Calu3 (cell line): Measurements from ENCODE around the gene FASTKD1. TPM values are rescaled to one million over a fixed set of nuclear protein-coding genes. Genes with fewer than 3 reads are reported as not detected.

ENCODE experiments used
- Bru-seq: library from RNA; stranded (reverse); fragments of 400-500 nt; gene quantifications from one replicate; lab custom pipeline; 2021; lab: Mats Ljungman, UMichigan
- BruChase-seq, 2 experiments: library from RNA; stranded (reverse); fragments of 400-500 nt; gene quantifications; one replicate each; lab custom pipeline; 2021; lab: Mats Ljungman, UMichigan
- BruUV-seq: library from RNA; stranded (reverse); fragments of 400-500 nt; replicated peaks from 2 replicates; lab custom pipeline; 2021; lab: Mats Ljungman, UMichigan
- CTCF ChIA-PET: fragments of 300-600 bp; sonication (Branson Sonifier 250); formaldehyde crosslinking; loops from one replicate; lab custom pipeline; 2022; ENCODE audit warnings: antibody characterized with exemption; lab: Charles Lee
- DNase-seq: peaks from one replicate; pipeline ENCODE4 v3.0.0; 2022
- H3K27ac Mint-ChIP-seq: one replicate; pipeline ENCODE4 v1.8.0; 2022; ENCODE audit warnings: mixed read lengths; ENCODE audit not compliant: unreplicated experiment
- H3K27me3 Mint-ChIP-seq: one replicate; pipeline ENCODE4 v1.8.0; 2022; ENCODE audit warnings: mixed read lengths; ENCODE audit not compliant: unreplicated experiment
- H3K36me3 Mint-ChIP-seq: one replicate; pipeline ENCODE4 v1.8.0; 2022; ENCODE audit warnings: mild to moderate bottlenecking, moderate library complexity, mixed read lengths; ENCODE audit not compliant: insufficient read depth, unreplicated experiment
- H3K4me1 Mint-ChIP-seq: one replicate; pipeline ENCODE4 v1.8.0; 2022; ENCODE audit warnings: mild to moderate bottlenecking, low read depth, mixed read lengths; ENCODE audit not compliant: unreplicated experiment
- H3K4me3 Mint-ChIP-seq: one replicate; pipeline ENCODE4 v1.8.0; 2022; ENCODE audit warnings: mild to moderate bottlenecking, low read depth, moderate library complexity, mixed read lengths; ENCODE audit not compliant: unreplicated experiment
- H3K9me3 Mint-ChIP-seq: one replicate; pipeline ENCODE4 v1.8.0; 2022; ENCODE audit warnings: low read depth, mixed read lengths; ENCODE audit not compliant: unreplicated experiment
- intact Hi-C: fragments of 100-400 bp; cut with micrococcal nuclease; formaldehyde crosslinking; loops from one replicate; pipeline ENCODE4 v1.10.0; 2022; ENCODE audit not compliant: unreplicated experiment
- long read RNA-seq: library from polyadenylated mRNA; stranded (forward); transcript quantifications from one replicate; pipeline ENCODE4 v2.0.0, GENCODE V29; 2022
- total RNA-seq: library from RNA; stranded (reverse); gene quantifications from 2 replicates; pipeline ENCODE4 v1.2.3, GENCODE V29; 2022
- TF ChIP-seq, protein P1 (sequence below): fragments of 200-600 bp; IDR thresholded peaks from one replicate; pipeline ENCODE4 v1.8.0; 2022; ENCODE audit warnings: antibody characterized with exemption; ENCODE audit not compliant: unreplicated experiment

The FASTKD1 gene, protein sequence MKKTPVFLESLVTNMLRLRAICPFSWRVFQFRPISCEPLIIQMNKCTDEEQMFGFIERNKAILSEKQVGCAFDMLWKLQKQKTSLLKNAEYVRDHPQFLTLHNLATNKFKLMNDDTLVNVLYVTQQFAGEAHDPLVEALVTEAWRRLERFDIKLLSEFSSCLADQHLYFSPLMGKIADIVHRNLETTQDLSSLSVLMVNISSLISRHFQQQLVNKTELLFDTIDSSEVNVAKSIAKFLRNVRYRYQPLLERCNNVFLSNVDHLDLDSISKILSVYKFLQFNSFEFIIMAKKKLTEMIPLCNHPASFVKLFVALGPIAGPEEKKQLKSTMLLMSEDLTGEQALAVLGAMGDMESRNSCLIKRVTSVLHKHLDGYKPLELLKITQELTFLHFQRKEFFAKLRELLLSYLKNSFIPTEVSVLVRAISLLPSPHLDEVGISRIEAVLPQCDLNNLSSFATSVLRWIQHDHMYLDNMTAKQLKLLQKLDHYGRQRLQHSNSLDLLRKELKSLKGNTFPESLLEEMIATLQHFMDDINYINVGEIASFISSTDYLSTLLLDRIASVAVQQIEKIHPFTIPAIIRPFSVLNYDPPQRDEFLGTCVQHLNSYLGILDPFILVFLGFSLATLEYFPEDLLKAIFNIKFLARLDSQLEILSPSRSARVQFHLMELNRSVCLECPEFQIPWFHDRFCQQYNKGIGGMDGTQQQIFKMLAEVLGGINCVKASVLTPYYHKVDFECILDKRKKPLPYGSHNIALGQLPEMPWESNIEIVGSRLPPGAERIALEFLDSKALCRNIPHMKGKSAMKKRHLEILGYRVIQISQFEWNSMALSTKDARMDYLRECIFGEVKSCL
- total RNA-seq (26.0 and 27.0 TPM in 2 replicates), Bru-seq, nascent RNA (percentile 58 among the genes with signal in this experiment), BruChase-seq, experiment 1, labeled RNA remaining after a 6-hour chase (percentile 68 among the genes with signal in this experiment), BruChase-seq, experiment 2, labeled RNA remaining after a 2-hour chase (percentile 72 among the genes with signal in this experiment)
- long read RNA-seq, transcript FASTKD1-208 (3 exons, 541 nt), result major isoform, 8 of 23 reads
- long read RNA-seq, partial matches to known transcripts, result 5 of 23 reads
- long read RNA-seq, other reads (novel, unspliced or antisense), result 7 of 23 reads

GRCh38 chr2:169573160-169573973, at the start of gene FASTKD1:
Gene FASTKD1 (minus strand): TSS chr2:169573865. CDS start chr2:169572029, 1,836 bp downstream.
- TF ChIP-seq, protein P1, sequence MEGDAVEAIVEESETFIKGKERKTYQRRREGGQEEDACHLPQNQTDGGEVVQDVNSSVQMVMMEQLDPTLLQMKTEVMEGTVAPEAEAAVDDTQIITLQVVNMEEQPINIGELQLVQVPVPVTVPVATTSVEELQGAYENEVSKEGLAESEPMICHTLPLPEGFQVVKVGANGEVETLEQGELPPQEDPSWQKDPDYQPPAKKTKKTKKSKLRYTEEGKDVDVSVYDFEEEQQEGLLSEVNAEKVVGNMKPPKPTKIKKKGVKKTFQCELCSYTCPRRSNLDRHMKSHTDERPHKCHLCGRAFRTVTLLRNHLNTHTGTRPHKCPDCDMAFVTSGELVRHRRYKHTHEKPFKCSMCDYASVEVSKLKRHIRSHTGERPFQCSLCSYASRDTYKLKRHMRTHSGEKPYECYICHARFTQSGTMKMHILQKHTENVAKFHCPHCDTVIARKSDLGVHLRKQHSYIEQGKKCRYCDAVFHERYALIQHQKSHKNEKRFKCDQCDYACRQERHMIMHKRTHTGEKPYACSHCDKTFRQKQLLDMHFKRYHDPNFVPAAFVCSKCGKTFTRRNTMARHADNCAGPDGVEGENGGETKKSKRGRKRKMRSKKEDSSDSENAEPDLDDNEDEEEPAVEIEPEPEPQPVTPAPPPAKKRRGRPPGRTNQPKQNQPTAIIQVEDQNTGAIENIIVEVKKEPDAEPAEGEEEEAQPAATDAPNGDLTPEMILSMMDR, result no peak
- Mint-ChIP-seq H3K4me1 (no peaks in the 10 kb centered on the region), H3K27me3 (no peaks in the 10 kb centered on the region), H3K27ac (peak within 1 kb of the TSS; percentile 94), H3K9me3 (no peaks in the 10 kb centered on the region), H3K36me3 (peaks cover 17% of the 10 kb centered on the region), H3K4me3 (peak within 1 kb of the TSS; percentile 97)
- CTCF ChIA-PET, result interaction anchor here (0.6 to 1.1 kb wide), 2 partner anchors 11 to 40 kb away, joined by 3 to 4 read pairs; no protein-coding TSS in a partner anchor
- intact Hi-C loops, result no loop called here
- TSS peak; percentile 49 for BruUV-seq
- DNase-seq, result peak; percentile 85

- Mint-ChIP-seq H3K4me1 (no peaks in the 10 kb centered on the region), H3K9me3 (no peaks in the 10 kb centered on the region), H3K27me3 (no peaks in the 10 kb centered on the region), H3K27ac (no peak overlapping the region), H3K36me3 (peaks cover 44% of the 10 kb centered on the region), H3K4me3 (no peak overlapping the region)
- CTCF ChIA-PET, result no interaction called here
- DNase-seq, result no peak
- intact Hi-C loops, result no loop called here
- TF ChIP-seq, protein P1, result no peak
- no TSS peak for BruUV-seq
These were observed 49.6 kb upstream of the FASTKD1 start for GRCh38 chr2:169623235-169623634.

- Mint-ChIP-seq H3K36me3 (peaks cover 49% of the 10 kb centered on the region), H3K4me1 (no peaks in the 10 kb centered on the region), H3K4me3 (no peak overlapping the region), H3K9me3 (peaks cover 5% of the 10 kb centered on the region), H3K27me3 (no peaks in the 10 kb centered on the region), H3K27ac (no peak overlapping the region)
- intact Hi-C loops, result no loop called here
- CTCF ChIA-PET, result no interaction called here
- no peak for DNase-seq
- TF ChIP-seq, protein P1, result no peak
- no TSS peak for BruUV-seq
These were observed 46.8 kb upstream of the FASTKD1 start for GRCh38 chr2:169620509-169620908.
